ENCODE results near the gene NKAP.
"Not testable (repeated sequence)": the region's sequence is repeated elsewhere in the genome, so short reads cannot be mapped to it uniquely, and the experiment has no call there.

NKAP gene

GRCh38 chrX:119941336-119941735 is 2.2 kb downstream of the NKAP start:
- Histone ChIP-seq H3K27me3 (ENCODE audit: low read depth, low read length) (no peaks in the 10 kb centered on the region), H3K9ac (ENCODE audit: low read length) (no peak overlapping the region), H3K27ac (ENCODE audit: low read length) (no peak overlapping the region), H3K9me3 (ENCODE audit: insufficient read depth, low read length) (no peaks in the 10 kb centered on the region), H3K4me1 (ENCODE audit: low read length) (peaks cover 12% of the 10 kb centered on the region), H3K36me3 (replicated peaks; ENCODE audit: low read depth, low read length) (peaks cover 7% of the 10 kb centered on the region), H3K4me2 (ENCODE audit: low read length) (no peak overlapping the region), H2AFZ (ENCODE audit: low read depth, low read length) (no peak overlapping the region), H3K4me3 (ENCODE audit: low read length) (no peak overlapping the region), H3K79me2 (ENCODE audit: low read length) (peaks cover 25% of the 10 kb centered on the region), H4K20me1 (ENCODE audit: insufficient read depth, low read length) (peaks cover 3% of the 10 kb centered on the region; the same call in 1 of the 2 replicates)
- no peak for TF ChIP-seq EZH2phosphoT487 (IDR thresholded peaks at IDR 0.05; ENCODE audit: low read depth)
- TF ChIP-seq CTCF (IDR thresholded peaks at IDR 0.05; ENCODE audit: low read depth, low read length), result no peak

- H3K4me1 ChIP-seq (ENCODE audit: low read length), result no peaks in the 10 kb centered on the region
- H4K20me1 ChIP-seq (ENCODE audit: insufficient read depth, low read length), result no peaks in the 10 kb centered on the region
- H3K27ac ChIP-seq (ENCODE audit: low read length), result no peak overlapping the region
- no peak overlapping the region for H3K4me2 ChIP-seq (ENCODE audit: low read length)
- peaks cover 23% of the 10 kb centered on the region for H3K36me3 ChIP-seq (replicated peaks; ENCODE audit: low read depth, low read length)
- no peak overlapping the region for H3K4me3 ChIP-seq (ENCODE audit: low read length)
- no peak overlapping the region for H2AFZ ChIP-seq (ENCODE audit: low read depth, low read length)
- H3K27me3 ChIP-seq (ENCODE audit: low read depth, low read length), result no peaks in the 10 kb centered on the region
- no peaks in the 10 kb centered on the region for H3K79me2 ChIP-seq (ENCODE audit: low read length)
- TF ChIP-seq EZH2phosphoT487 (IDR thresholded peaks at IDR 0.05; ENCODE audit: low read depth) (no peak), CTCF (IDR thresholded peaks at IDR 0.05; ENCODE audit: low read depth, low read length) (no peak)
- no peaks in the 10 kb centered on the region for H3K9me3 ChIP-seq (ENCODE audit: insufficient read depth, low read length)
- no peak overlapping the region for H3K9ac ChIP-seq (ENCODE audit: low read length)
Observed at GRCh38 chrX:119935215-119935874, 8.2 kb downstream of the NKAP start.

GRCh38 chrX:119922391-119922790 is 21.2 kb downstream of the NKAP start:
- not testable (repeated sequence) for H3K27me3 ChIP-seq (ENCODE audit: low read depth, low read length); H3K79me2 ChIP-seq (ENCODE audit: low read length); H3K36me3 ChIP-seq (replicated peaks; ENCODE audit: low read depth, low read length); H3K4me3 ChIP-seq (ENCODE audit: low read length); H2AFZ ChIP-seq (ENCODE audit: low read depth, low read length); H4K20me1 ChIP-seq (ENCODE audit: insufficient read depth, low read length); H3K4me1 ChIP-seq (ENCODE audit: low read length); H3K27ac ChIP-seq (ENCODE audit: low read length); H3K4me2 ChIP-seq (ENCODE audit: low read length); H3K9ac ChIP-seq (ENCODE audit: low read length); H3K9me3 ChIP-seq (ENCODE audit: insufficient read depth, low read length)

GRCh38 chrX:119919835-119920585 is 23.5 kb downstream of the NKAP start:
- H3K27ac ChIP-seq (ENCODE audit: low read length), result no peak overlapping the region
- H3K36me3 ChIP-seq (replicated peaks; ENCODE audit: low read depth, low read length), result no peaks in the 10 kb centered on the region
- no peak overlapping the region for H3K4me2 ChIP-seq (ENCODE audit: low read length)
- no peaks in the 10 kb centered on the region for H3K4me1 ChIP-seq (ENCODE audit: low read length)
- no peaks in the 10 kb centered on the region for H3K9me3 ChIP-seq (ENCODE audit: insufficient read depth, low read length)
- TF ChIP-seq CTCF (IDR thresholded peaks at IDR 0.05; ENCODE audit: low read depth, low read length) (no peak), EZH2phosphoT487 (IDR thresholded peaks at IDR 0.05; ENCODE audit: low read depth) (no peak)
- H3K79me2 ChIP-seq (ENCODE audit: low read length), result no peaks in the 10 kb centered on the region
- H3K4me3 ChIP-seq (ENCODE audit: low read length), result no peak overlapping the region
- H3K9ac ChIP-seq (ENCODE audit: low read length), result no peak overlapping the region
- H4K20me1 ChIP-seq (ENCODE audit: insufficient read depth, low read length), result no peaks in the 10 kb centered on the region
- H2AFZ ChIP-seq (ENCODE audit: low read depth, low read length), result no peak overlapping the region
- no peaks in the 10 kb centered on the region for H3K27me3 ChIP-seq (ENCODE audit: low read depth, low read length)
